Body of pancreas (tissue), 4 donors: ENCODE measurements around the gene COLEC11. TPM values are rescaled to one million over a fixed set of nuclear protein-coding genes. Genes with fewer than 3 reads are reported as not detected.

Experiments
- ATAC-seq: fragments of 150-250 bp; one replicate; pipeline ENCODE4 v1.9.1; 2016
- DNase-seq, 4 donors: peaks; one replicate each; pipeline ENCODE4 v3.0.0-alpha.2; 2019
- H3K27ac ChIP-seq, 4 donors: fragments of 200-600 bp; sonication (generic); 1 replicate in 3 of 4; 2 replicates in 1 of 4; pipeline versions ENCODE4 v1.5.1 to v1.6.1; 2016 to 2019; ENCODE audit warnings: mild to moderate bottlenecking in 1 of 4, mixed read lengths in 1 of 4, moderate library complexity in 1 of 4
- H3K27me3 ChIP-seq, 2 donors: fragments of 200-600 bp; sonication (generic); one replicate each; pipeline ENCODE4 v1.6.0; 2016; ENCODE audit warnings: mild to moderate bottlenecking in 1 of 2
- H3K36me3 ChIP-seq, 2 donors: fragments of 200-600 bp; sonication (generic); replicated peaks in 1 of 2; 2 replicates each; pipeline ENCODE4 v1.5.1; 2016; ENCODE audit warnings: low read depth in 2 of 2; ENCODE audit not compliant: insufficient read depth in 1 of 2
- H3K4me1 ChIP-seq: fragments of 200-600 bp; sonication (generic); one replicate; pipeline ENCODE4 v1.6.0; 2016
- H3K4me3 ChIP-seq, 2 donors: fragments of 200-600 bp; sonication (generic); 1 replicate in 1 of 2; 2 replicates in 1 of 2; pipeline ENCODE4 v1.5.1; 2016 to 2019
- H3K9me3 ChIP-seq, 3 donors: fragments of 200-600 bp; sonication (generic); 1 replicate in 2 of 3; 2 replicates in 1 of 3; pipeline ENCODE4 v1.5.1; 2016
- POLR2A ChIP-seq, 3 donors: fragments of 450-650 bp; IDR thresholded peaks; one replicate each; pipeline ENCODE4 v1.6.1; 2016; ENCODE audit warnings: antibody characterized with exemption in 3 of 3, mild to moderate bottlenecking in 2 of 3
- WGBS, 2 donors: methylation state at CpG; one replicate each; pipeline ENCODE4 v1.1.5; 2017; 5-methylcytosine and 5-hydroxymethylcytosine counted together
- intact Hi-C: fragments of 100-400 bp; cut with DNase I; formaldehyde crosslinking; loops from one replicate; pipeline ENCODE4 v1.15.1; 2023
- total RNA-seq, 2 donors: library from RNA; depleted of rRNA; stranded (reverse); fragments of >200 nt; gene quantifications; one replicate each; pipeline ENCODE4 v1.1.0, GENCODE V29; 2016
- TF ChIP-seq, protein P1 (sequence below), 7 experiments: fragments of 450-650 bp in 4 of 7; fragments of 200-600 bp in 3 of 7; sonication (generic) in 3 of 7; IDR thresholded peaks; one replicate each; pipeline ENCODE4 v1.5.1; 2016 to 2019; ENCODE audit warnings: antibody characterized with exemption in 7 of 7

The COLEC11 gene
- total RNA-seq, 2 donors from 2014 or later, result 11.5 to 15.3 TPM

DNA sequence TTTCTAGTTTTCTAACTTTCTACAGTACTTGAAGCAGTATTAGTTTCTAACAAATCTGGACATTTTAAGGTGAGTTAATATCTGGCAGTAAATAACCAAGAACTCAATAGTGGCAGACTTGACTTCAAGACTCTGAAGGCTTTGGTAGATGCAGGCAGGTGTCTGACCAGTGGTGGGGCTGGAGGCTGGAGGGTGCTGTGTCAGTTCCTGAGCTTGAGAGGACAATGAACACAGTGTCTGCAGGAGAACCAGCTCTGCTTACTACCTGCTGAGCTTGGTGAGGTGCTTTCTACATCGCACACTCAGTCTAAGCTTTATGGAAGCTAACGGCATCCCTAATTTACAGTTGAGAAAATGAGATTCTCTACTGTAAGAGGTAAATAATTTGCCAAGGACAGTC lies 84.3 kb downstream of the COLEC11 start:
- H3K27me3 ChIP-seq, result no peaks in the 10 kb centered on the region
- H3K4me3 ChIP-seq, result no peak overlapping the region
- no peaks in the 10 kb centered on the region for H3K4me1 ChIP-seq
- ATAC-seq, result no peak
- H3K27ac ChIP-seq, result no peak overlapping the region
- intact Hi-C loops, result no loop called here
- 65 to 66% methylated on average over 2 of the region's 2 CpGs for whole genome bisulfite sequencing, 2 donors
- H3K9me3 ChIP-seq, result no peaks in the 10 kb centered on the region
- TF ChIP-seq POLR2A (IDR thresholded peaks at IDR 0.05), result no peak
- TF ChIP-seq, protein P1, sequence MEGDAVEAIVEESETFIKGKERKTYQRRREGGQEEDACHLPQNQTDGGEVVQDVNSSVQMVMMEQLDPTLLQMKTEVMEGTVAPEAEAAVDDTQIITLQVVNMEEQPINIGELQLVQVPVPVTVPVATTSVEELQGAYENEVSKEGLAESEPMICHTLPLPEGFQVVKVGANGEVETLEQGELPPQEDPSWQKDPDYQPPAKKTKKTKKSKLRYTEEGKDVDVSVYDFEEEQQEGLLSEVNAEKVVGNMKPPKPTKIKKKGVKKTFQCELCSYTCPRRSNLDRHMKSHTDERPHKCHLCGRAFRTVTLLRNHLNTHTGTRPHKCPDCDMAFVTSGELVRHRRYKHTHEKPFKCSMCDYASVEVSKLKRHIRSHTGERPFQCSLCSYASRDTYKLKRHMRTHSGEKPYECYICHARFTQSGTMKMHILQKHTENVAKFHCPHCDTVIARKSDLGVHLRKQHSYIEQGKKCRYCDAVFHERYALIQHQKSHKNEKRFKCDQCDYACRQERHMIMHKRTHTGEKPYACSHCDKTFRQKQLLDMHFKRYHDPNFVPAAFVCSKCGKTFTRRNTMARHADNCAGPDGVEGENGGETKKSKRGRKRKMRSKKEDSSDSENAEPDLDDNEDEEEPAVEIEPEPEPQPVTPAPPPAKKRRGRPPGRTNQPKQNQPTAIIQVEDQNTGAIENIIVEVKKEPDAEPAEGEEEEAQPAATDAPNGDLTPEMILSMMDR (IDR thresholded peaks at IDR 0.05), result no peak
- DNase-seq, result no peak
- H3K36me3 ChIP-seq, result no peaks in the 10 kb centered on the region

DNA sequence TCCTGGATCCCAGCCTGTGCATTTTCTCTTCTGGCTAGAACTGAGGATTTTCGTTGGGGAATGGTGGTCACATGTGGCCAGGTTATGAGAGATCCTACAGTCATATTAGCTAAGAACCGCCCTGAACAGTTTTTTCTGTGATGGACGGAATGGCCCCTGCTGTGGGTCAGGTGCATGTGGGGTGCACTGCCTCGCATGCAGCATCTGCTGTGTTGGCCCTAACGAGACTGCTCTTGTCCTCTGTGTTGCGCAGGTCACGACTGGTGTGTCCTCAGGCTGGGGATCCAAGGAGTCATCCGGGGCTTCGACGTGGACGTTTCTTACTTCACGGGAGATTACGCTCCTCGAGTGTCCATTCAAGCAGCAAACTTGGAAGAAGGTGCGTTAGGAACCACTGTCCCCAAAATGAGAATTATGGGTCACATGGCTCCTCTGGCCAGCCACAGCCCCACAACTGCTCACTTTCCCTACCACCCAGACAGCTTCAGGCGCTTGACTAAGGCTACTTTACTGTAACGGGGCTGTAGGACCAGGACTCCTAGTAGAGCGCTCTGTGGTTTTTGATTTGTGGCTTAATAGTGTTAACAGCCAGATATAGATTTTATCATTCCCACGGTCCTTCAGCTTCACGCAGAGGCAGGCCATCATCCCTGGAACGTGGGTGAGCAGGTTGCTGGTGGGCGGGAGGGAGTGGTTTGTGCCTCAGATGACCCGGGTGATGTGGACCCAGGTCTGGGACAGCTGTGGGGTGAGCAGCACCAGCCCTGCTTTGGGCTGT lies 84.9 kb downstream of the COLEC11 start:
- Histone ChIP-seq H3K4me1 (no peaks in the 10 kb centered on the region), H3K4me3 (no peak overlapping the region), H3K9me3 (no peaks in the 10 kb centered on the region), H3K36me3 (no peaks in the 10 kb centered on the region), H3K27ac (no peak overlapping the region), H3K27me3 (no peaks in the 10 kb centered on the region)
- ATAC-seq (no peak), DNase-seq (no peak)
- TF ChIP-seq, protein P1 (IDR thresholded peaks at IDR 0.05), result no peak
- no peak for TF ChIP-seq POLR2A (IDR thresholded peaks at IDR 0.05)
- WGBS, 2 donors, result 66 to 71% methylated on average over 23 of the region's 23 CpGs
- intact Hi-C loops, result no loop called here

DNA sequence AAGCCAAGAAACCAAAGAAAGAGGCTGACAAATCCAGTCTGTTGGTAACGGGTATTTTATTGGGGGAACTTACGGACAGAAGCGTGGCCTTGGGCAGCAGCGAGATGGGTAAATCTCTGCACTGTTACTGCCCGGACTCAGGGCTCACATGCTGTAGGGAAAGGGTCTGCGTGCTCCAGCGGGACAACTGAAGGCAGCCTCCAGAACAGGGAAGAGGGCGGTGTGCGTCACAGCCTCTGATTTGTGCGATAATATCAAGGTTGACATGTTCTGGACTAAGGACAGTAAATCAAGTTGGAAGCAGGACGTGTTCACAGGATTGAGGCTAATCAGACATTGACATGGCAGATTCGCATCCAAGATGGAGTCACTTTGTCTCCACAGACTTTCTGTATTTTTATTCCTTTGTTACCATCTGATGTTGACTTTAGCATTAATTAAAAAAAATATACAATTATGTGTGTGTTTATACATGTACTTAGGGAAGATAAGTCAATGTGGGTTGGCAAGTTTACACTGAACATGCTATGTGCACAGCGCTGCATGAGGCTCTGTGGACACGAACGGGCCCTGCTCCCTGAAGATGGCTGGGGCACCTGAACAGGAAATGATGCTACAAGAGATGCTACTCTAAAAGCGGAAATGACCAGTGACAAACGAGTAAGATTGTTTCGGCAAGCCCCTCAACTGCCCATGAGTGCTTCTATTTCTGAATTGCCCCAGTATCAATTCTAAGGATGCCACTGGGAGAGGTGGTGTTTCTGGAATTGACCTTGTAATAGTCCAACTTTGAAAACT lies 85.8 kb downstream of the COLEC11 start:
- H3K4me1 ChIP-seq, result no peaks in the 10 kb centered on the region
- TF ChIP-seq POLR2A (IDR thresholded peaks at IDR 0.05), result no peak
- TF ChIP-seq, protein P1 (IDR thresholded peaks at IDR 0.05), result no peak
- H3K27me3 ChIP-seq, result no peaks in the 10 kb centered on the region
- H3K36me3 ChIP-seq, result no peaks in the 10 kb centered on the region
- no peaks in the 10 kb centered on the region for H3K9me3 ChIP-seq
- intact Hi-C loops, result no loop called here
- no peak for DNase-seq
- H3K27ac ChIP-seq, result no peak overlapping the region
- 73 to 80% methylated on average over 18 of the region's 18 CpGs for WGBS, 2 donors
- ATAC-seq, result no peak
- H3K4me3 ChIP-seq, result no peak overlapping the region

DNA sequence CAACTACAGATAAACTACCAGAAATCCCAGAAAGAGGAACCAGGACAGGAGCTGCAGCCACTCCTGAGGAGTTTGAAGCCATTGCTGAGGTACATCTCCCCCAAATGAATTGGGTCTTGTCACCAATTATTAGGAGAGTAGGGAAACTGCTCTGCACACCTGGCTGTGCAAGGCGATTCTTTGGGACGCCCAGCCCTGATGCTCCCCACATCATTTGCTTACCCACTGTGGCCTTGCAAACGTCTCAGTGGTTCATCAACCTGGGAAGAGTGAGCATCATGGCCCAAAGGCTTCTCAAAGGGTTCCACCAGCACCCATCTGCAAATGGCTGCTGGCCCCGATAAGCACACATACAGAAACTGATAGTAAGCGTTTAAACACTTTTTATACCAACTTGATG lies 86.7 kb downstream of the COLEC11 start:
- ATAC-seq (no peak), DNase-seq (no peak)
- no peak overlapping the region for H3K27ac ChIP-seq
- no peak overlapping the region for H3K4me3 ChIP-seq
- H3K36me3 ChIP-seq, result no peaks in the 10 kb centered on the region
- intact Hi-C loops, result no loop called here
- no peaks in the 10 kb centered on the region for H3K4me1 ChIP-seq
- TF ChIP-seq POLR2A (IDR thresholded peaks at IDR 0.05), result no peak
- TF ChIP-seq, protein P1 (IDR thresholded peaks at IDR 0.05), result no peak
- 57 to 64% methylated on average over 5 of the region's 5 CpGs for WGBS, 2 donors
- no peaks in the 10 kb centered on the region for H3K9me3 ChIP-seq
- no peaks in the 10 kb centered on the region for H3K27me3 ChIP-seq
